Measurements from ENCODE around the gene CCDC158.

CCDC158 gene

DNA sequence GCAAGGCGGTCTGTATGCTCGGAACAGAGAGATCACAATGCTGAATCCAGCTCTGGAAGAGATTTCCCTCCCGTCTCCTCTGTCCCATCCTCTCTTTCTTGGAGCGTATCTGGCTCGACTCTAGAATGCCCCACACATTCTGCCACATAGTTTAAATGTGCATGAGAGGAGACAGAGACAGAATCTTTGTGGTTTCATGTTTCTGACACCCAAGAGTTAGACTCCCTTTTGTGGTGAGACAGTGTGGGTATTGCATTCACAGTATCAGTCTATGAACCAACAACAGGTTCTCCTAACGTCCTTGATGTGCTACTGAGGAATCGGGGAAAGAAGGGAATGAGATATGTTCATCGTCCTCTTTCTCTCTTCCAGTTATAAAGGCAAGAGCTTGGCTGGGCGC lies 144.1 kb downstream of the CCDC158 start:
- DNase-seq = no peak

DNA sequence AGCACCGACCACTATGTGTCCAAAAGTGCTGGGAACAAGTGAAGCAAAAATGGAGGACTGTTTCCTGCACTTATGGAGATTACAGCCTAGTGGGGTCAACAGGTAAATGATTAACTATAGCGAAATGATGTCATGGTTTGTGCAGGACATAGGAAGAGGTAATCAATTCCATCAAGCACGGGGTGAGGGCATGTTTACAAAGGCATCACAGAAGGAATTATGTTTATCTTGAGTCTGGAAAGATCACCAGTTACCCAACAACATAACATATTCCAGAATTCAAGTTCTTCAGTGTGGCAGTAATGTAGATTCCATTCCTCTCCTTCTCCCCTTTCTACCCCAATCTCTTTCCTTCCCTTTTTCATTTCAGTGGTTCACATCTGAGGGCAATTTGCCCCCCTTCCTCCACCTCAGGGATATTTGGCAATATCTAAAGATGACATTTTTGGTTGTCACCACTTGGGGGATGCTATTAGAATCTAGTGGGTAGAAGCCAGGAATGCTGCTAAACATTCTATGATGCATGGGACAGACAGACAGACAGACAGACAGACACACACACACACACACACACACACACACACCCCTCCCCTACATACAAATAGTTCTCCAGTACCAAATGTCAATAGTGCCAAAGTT lies 145.3 kb downstream of the CCDC158 start:
- no peak for DNase-seq

DNA sequence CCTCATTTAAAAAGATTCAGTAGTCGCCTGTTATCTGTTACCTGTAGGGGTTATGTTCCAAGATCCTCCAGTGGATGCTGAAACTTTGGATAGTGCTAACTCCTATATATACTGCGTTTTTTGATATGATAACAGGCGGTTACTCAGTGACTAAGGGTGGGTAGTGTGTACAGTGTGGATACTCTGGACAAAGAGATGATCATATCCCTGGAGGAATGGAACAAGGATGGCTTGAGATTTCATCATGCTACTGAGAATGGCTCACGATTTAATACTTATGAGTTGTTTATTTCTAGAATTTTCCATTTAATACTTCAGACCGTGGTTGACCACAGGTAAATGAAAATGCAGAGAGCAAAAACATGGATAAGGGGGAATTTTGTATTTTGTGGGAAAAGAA lies 147.9 kb downstream of the CCDC158 start:
- DNase-seq = no peak

DNA sequence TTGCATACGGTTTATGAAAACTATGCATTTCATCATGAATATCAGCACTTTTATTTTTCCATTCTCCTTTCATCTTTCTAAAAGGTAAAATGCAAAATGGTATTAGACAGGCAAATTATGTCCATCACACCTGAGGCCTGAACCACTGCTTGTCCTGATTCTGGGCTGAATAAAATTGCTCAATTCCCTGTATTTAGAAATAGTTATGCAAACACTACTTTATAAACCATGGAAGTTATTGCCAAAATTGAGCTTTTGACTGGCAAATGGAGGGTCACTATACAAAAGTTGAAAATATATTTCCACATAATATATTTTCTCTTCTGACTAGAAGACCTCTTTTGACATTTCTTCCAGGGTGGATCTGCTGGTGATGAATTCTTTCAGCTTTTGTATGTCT lies 148.4 kb downstream of the CCDC158 start:
- DNase-seq = no peak

DNA sequence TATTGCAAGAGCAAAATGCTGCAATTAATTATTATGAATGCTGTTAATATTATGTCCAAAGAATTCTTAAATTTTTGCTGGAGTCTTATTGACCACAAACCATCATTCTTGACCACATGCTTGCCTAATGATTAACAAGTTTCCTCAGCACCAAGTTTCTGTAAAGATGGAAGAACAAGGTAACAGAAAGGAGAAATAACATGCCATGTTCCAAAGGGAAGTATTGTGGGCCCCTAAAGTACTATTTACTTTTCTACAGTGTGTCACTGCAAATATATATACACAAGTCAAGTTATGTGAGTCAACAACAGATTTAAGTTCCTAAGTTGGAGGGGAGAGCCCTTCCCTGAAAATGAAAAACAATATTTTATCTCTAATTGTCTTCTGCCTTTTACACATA lies 148.9 kb downstream of the CCDC158 start:
- DNase-seq = no peak

DNA sequence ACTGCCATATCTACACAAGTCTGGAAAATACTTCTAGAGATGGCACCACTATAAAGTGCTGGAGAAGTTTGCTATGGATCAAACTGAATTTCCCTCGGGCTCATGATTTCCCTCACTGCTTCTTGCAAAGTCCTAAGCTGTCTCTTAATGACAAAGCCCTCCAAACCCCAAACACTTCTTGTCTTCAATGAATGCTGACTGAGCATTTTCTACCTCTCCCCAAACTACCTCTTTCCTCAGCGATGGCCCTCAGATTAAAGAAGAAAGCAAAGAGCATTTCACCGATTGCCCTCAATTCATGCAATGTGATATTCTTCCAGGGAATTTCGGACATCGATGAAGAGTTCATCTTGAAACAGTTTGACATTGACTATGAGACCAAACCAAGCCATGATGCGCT lies 149.7 kb downstream of the CCDC158 start:
- DNase-seq = no peak

DNA sequence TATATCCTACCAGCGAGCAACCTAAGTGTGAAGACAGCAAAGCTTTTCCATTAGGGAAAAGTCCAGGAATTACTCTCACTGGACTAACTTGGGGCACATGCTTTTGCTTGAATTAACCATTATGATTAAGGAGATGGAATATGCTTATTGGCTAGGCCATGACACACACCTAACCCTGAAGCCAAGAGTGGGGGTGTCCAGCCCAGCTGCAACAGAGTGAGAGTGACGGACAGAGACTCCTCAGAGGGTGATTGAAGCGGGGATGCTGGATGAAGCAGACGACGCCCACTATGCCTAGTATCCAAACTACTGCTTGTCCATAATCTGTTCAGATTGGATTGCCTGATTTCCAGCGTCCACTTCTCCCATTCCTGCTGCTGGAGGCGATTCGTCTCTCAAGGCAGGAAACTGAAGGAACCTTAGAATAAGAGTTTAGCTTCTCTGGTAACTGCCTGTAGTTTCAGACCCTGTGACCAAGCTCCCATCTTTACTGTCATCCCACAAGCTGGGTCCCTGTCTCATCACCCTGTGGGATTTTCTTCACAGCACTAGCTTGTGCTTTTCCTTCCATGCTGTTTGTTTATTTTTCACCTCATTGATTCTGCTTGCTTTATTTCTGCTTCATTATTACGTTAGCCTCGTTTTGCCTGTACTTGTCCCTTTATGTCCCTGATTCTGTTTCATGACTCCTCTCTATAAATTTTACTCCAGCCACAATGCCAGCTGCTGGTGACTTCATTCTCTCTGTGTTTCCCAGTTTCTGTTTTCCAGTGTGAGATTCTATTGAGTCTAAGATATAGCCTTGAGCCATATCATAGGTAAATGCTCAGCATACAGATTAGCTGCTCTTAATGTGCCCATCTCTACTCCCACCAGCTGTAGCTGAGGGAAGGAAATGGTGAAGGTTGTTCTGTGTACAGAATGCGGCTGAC lies 150.4 kb downstream of the CCDC158 start:
- DNase-seq = no peak

DNA sequence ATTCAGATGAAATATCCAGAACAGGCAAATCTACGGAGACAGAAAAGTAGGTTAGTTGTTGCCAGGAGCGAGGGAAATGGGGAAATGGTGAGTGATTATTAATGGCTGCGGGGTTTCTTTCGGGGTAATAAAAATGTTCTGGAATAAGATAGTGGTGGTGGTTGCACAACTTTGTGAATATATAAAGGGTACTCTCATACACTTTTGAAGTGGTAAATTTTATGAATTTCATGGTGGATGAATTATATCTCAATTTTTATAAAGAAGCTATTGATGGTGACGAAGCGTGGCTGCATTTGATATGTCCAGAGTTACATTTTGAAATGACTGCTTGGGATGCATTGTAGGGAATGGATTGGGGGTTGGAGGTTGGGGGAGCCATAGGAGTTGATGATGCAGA lies 153.1 kb downstream of the CCDC158 start:
- DNase-seq = no peak

DNA sequence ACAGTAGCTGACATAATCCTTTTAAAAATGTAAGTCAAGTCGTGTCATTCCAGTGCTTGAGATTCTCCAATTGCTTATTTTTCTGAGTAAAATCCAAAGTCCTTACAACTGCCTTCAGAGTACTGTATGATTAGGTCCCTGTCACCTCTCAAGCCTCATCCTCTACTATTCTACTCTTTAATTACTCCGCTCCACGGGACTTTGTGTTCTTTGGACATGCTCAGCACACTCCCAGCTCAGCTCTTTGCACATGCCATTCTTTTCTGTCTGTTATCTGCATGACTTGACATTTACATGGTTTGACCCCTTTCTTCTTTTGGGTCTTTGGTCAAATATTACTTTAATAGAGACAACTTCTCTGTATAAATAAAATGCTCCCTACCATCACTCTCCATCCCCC lies 154.3 kb downstream of the CCDC158 start:
- no peak for DNase-seq

DNA sequence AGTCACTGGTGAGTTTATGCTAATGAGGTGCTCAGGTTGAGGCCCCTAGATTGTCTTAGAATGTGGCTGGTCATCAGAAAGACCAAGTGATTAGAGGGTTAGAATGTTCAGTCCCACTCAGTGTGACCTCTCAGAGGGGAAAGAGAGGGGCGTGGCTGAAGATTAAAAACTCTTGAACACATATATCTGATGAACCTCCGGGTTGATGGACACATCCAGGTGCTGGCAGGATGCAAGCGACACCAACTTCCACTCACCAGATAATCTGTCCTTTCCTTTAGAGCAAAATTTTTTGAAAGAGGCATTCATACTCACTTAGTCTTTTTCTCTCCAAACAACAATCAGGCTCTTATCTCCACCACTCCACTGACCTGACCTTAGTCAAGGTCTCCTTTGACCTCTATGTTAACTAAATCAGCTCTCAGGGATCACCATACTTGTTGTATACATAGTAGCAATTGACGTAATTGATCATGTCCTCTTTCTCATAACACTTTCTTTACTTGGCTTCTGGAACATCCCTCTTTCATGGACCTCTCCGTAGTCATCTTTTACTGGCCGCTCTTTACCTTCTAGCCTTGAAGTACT lies 155.2 kb downstream of the CCDC158 start:
- DNase-seq = no peak
